CD4-positive, alpha-beta T cell treated with Interleukin-15 for 1 hour (primary cell): Measurements from ENCODE around the gene PDE5A.
"Not testable (repeated sequence)": the region's sequence is repeated elsewhere in the genome, so short reads cannot be mapped to it uniquely, and the experiment has no call there.

Source experiments
- DNase-seq: peaks from one replicate; pipeline ENCODE4 v3.0.0-alpha.2; 2020

PDE5A gene

GRCh38 chr4:119643306-119644042 lies 14.9 kb upstream of the PDE5A start:
- no peak for DNase-seq

GRCh38 chr4:119641765-119642164 lies 13.2 kb upstream of the PDE5A start:
- no peak for DNase-seq

GRCh38 chr4:119638359-119638758 lies 9.8 kb upstream of the PDE5A start:
- DNase-seq: no peak

- not testable (repeated sequence) for DNase-seq
These were observed 8.2 kb upstream of the PDE5A start for GRCh38 chr4:119636851-119637250.

DNA sequence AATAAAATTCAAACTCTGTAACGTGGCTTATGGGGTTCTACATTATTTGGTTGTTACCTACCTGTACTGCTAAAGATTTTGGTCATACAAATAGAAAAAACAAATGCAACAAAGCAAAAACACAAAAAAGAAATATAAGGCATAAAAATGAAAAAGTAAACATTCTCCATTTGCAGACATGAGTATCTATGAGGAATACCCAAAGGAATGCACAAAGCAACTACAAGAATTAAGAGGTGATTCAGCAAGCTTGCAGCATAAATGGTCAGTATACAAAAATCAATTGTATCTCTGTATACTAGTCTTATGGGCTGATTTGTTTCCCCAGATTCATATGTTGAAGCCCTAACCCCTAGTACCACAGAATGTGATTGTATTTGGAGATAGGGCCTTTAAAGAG lies 3.6 kb upstream of the PDE5A start:
- DNase-seq: no peak

- DNase-seq: no peak
These were observed 503 bp upstream of the PDE5A start for GRCh38 chr4:119629142-119629471.

GRCh38 chr4:119627267-119628255 lies 1.0 kb downstream of the PDE5A start:
- peak; percentile 27 for DNase-seq

DNA sequence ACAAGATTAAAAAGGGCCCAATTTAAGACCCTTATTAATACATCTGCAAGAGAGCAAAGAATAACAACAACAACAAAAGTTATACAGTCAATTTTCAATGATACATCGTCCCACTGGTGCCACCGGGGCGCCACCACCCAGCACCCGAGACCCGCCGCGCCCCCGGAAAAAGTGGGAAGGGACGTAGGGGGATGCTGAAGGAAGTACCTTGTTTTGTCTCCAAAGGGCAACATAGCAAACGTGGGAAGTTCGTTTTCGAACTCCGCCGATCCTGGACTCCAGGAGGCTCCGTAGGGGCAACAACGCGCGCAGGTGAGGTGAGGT lies 1.7 kb downstream of the PDE5A start:
- DNase-seq: no peak

- no peak for DNase-seq
These were observed 2.2 kb downstream of the PDE5A start for GRCh38 chr4:119626420-119626819.

- no peak for DNase-seq
These were observed 2.8 kb downstream of the PDE5A start for GRCh38 chr4:119625761-119626160.

- no peak for DNase-seq
These were observed 4.2 kb downstream of the PDE5A start for GRCh38 chr4:119624356-119624755.

DNA sequence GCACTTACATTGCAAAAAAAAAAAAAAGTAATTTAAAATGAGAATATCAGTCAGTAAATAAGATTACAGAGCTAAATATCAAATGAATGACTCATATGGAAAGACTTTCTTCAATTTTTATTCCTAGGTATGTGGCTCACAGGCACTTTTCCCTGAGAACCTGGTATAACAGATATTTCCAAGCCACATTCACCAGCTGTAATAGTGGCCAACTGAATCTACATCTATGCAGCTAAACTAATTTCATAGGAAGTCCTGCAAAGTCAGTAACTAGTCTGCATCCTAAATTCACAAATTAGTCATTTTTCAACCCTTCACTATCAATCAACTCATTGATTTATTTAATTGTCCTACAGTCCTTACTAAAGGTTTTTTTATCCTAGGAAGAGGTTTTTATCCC lies 5.6 kb downstream of the PDE5A start:
- no peak for DNase-seq

GRCh38 chr4:119615068-119615719 lies 13.4 kb downstream of the PDE5A start:
- DNase-seq: no peak

- DNase-seq: no peak
These were observed 24.3 kb downstream of the PDE5A start for GRCh38 chr4:119604266-119604665.

DNA sequence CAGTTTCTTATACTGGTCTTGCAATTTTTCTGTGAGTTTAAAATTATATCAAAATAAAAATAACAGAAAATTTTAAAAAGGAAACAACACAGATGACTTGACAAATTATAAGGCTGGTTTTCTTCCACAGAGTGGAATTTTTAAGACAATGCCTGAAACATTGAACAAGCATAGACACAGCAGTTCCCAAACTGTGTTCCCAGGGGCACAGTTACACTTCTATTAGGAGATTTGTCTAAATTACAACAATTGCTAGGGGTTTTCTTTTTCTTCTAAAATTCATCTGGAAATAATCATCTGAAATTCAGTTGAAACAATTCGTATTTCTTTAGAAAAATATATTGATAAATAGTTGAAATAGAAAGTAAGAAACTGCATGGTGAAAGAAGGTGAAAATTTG lies 26.2 kb downstream of the PDE5A start:
- no peak for DNase-seq

GRCh38 chr4:119598521-119598920 lies 30.1 kb downstream of the PDE5A start:
- DNase-seq: no peak

GRCh38 chr4:119597377-119597776 lies 31.2 kb downstream of the PDE5A start:
- DNase-seq: no peak

DNA sequence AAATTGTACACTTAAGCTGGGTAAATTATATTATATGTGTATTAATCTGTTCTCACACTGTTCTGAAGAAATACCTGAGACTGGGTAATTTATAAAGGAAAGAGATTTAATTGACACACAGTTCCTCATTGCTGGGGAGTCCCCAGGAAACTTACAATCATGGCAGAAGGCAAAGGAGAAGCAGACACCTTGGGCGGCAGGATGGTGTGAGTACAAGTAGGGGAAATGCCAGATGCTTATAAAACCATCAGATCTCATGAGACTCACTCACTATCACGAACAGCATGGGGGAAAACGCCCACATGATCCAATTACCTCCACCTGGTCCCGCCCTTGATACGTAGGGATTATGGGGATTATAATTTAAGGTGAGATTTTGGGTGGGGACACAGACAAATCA lies 34.9 kb downstream of the PDE5A start:
- no peak for DNase-seq

DNA sequence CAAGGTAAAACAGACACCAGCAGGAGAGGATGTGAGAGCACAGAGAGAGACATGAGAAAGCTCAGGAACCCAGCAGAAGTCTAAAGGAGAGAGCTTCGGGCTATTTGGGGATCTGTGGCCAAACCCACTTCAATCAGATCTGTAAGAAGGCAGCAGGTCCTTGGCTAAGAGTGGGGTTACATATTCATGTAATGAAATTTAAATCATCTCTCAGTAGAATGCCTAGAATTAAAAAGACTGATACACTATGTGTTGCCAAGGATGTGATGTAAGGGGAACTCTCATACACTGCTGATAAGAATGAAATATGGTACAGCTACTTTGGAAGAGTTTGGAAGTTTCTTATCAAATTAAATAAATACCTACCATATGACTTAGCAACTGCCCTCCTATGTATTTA lies 35.8 kb downstream of the PDE5A start:
- DNase-seq: no peak

- no peak for DNase-seq
These were observed 39.4 kb downstream of the PDE5A start for GRCh38 chr4:119589165-119589564.

GRCh38 chr4:119587796-119588195 lies 40.8 kb downstream of the PDE5A start:
- no peak for DNase-seq

DNA sequence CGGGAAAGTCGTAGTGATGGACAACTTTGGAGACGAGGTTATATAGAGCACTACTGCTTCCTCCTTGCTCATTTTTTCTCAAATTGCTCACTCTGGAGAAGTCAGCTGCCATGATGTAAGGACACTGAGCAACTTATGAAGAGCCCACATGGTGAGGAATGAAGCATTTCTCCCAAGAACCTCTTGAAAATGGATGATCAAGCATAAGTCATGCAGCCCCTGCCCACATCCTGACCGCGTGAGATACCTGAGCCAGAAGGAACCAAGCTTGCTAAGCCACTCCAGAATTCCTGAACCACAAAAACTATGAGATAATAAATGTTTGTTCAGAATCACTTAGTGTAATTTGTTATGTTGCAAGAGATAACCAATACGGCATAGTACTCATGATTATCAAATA lies 42.8 kb downstream of the PDE5A start:
- DNase-seq: no peak

GRCh38 chr4:119581190-119581873 lies 47.3 kb downstream of the PDE5A start:
- no peak for DNase-seq
